GM19351 (cell line): ENCODE results near the gene MCC.

Source experiments
- ATAC-seq: cut with Tn5 transposase; IDR thresholded peaks from one replicate; pipeline ENCODE4 v1.9.1; 2021; ENCODE audit warnings: mild to moderate bottlenecking, moderate library complexity; ENCODE audit not compliant: unreplicated experiment

MCC gene

GRCh38 chr5:113230711-113231652 is 257.3 kb downstream of the MCC start:
- no peak for ATAC-seq

GRCh38 chr5:113227798-113228197 is 260.5 kb downstream of the MCC start:
- no peak for ATAC-seq

GRCh38 chr5:113226116-113226736 is 262.0 kb downstream of the MCC start:
- no peak for ATAC-seq

GRCh38 chr5:113225259-113225658 is 263.0 kb downstream of the MCC start:
- no peak for ATAC-seq

- ATAC-seq = no peak
Measured at GRCh38 chr5:113224605-113225065, 263.6 kb downstream of the MCC start.

GRCh38 chr5:113223831-113224604 is 264.2 kb downstream of the MCC start:
- ATAC-seq = no peak

GRCh38 chr5:113223315-113223714 is 264.9 kb downstream of the MCC start:
- ATAC-seq = no peak

- ATAC-seq = no peak
Measured at GRCh38 chr5:113221294-113222176, 266.7 kb downstream of the MCC start.

- no peak for ATAC-seq
Measured at GRCh38 chr5:113219695-113220094, 268.6 kb downstream of the MCC start.

GRCh38 chr5:113218906-113219517 is 269.2 kb downstream of the MCC start:
- no peak for ATAC-seq

GRCh38 chr5:113218200-113218599 is 270.1 kb downstream of the MCC start:
- ATAC-seq = no peak

GRCh38 chr5:113217619-113218184 is 270.6 kb downstream of the MCC start:
- ATAC-seq = no peak

- no peak for ATAC-seq
Measured at GRCh38 chr5:113216545-113216944, 271.7 kb downstream of the MCC start.

GRCh38 chr5:113215401-113216060 is 272.7 kb downstream of the MCC start:
- ATAC-seq = no peak

- ATAC-seq = no peak
Measured at GRCh38 chr5:113214606-113215323, 273.5 kb downstream of the MCC start.

GRCh38 chr5:113213551-113214425 is 274.5 kb downstream of the MCC start:
- peak; percentile 61 for ATAC-seq

- ATAC-seq = no peak
Measured at GRCh38 chr5:113212244-113212920, 275.9 kb downstream of the MCC start.
